Measurements from ENCODE around the gene TMEM165. TPM values are rescaled to one million over a fixed set of nuclear protein-coding genes. Genes with fewer than 3 reads are reported as not detected.

TMEM165 gene
- total and polyA plus RNA-seq, 9 of the 15 experiments (the other 6 are each of a cell fraction or from before 2014, with no cell fraction given), result 21.3 to 145 (median 96.8) TPM

GRCh38 chr4:55416176-55416575 lies 20.4 kb downstream of the TMEM165 start:
- Histone ChIP-seq H4K20me1 (replicated peaks; ENCODE audit: control insufficient read depth, insufficient read depth, low read length) (no peaks in the 10 kb centered on the region), H3K9ac (ENCODE audit: insufficient read depth in 1 of 2, low read depth in 2 of 2, low read length in 2 of 2) (no peak overlapping the region), H3K27ac (ENCODE audit: extremely low read depth, low read depth, low read length) (no peak overlapping the region), H3K4me2 (ENCODE audit: insufficient read depth, low read length) (no peak overlapping the region), H3K27me3 (ENCODE audit: control insufficient read depth in 2 of 2, insufficient read depth in 2 of 2, low read length in 2 of 2) (no peaks in the 10 kb centered on the region), H3K79me2 (ENCODE audit: control insufficient read depth, insufficient read depth, low read length) (peaks cover 40% of the 10 kb centered on the region), H3K9me3 (replicated peaks; ENCODE audit: control insufficient read depth, insufficient read depth, low read depth, low read length) (no peaks in the 10 kb centered on the region), H3K9me1 (ENCODE audit: control insufficient read depth, insufficient read depth, low read length) (no peaks in the 10 kb centered on the region), H3K36me3 (ENCODE audit: control insufficient read depth, insufficient read depth, low read length) (peaks cover 89% of the 10 kb centered on the region), H3K4me3 (no peak overlapping the region), H2AFZ (ENCODE audit: low read depth, low read length) (no peak overlapping the region), H3K4me1 (replicated peaks in 1 of 2; ENCODE audit: control insufficient read depth in 2 of 2, insufficient read depth in 2 of 2, low read length in 2 of 2) (no peaks in the 10 kb centered on the region)
- no TSS peak for BruUV-seq (replicated peaks)
- intact Hi-C loops (cut with micrococcal nuclease), result no loop called here
- ChIA-PET CTCF (ENCODE audit: low intra/inter-chr PET ratio) (no interaction called here), POLR2A (interaction anchor here (0.6 to 0.8 kb wide), 3 partner anchors 18 to 289 kb away, joined by 3 read pairs; no protein-coding TSS in a partner anchor)
- ATAC-seq, result no peak
- DNase-seq (ENCODE audit: extremely low read depth in 1 of 4, low spot score in 3 of 4), result no peak
- FAIRE-seq, result no peak
- 73% methylated on average over 3 of the region's 3 CpGs for WGBS (ENCODE audit: insufficient coverage, low coverage, missing lambda C conversion rate)
- in situ Hi-C loops (cut with MboI), result no loop called here
- TF ChIP-seq RFX7 (CRISPR knock-in tag; IDR thresholded peaks at IDR 0.05) (no peak), SRF (CRISPR knock-in tag; IDR thresholded peaks at IDR 0.05) (no peak), TRIM24 (IDR thresholded peaks at IDR 0.05) (no peak), THAP7 (CRISPR knock-in tag; IDR thresholded peaks at IDR 0.05) (no peak), CREB3L1 (IDR thresholded peaks at IDR 0.05; ENCODE audit: borderline replicate concordance, low read depth) (no peak), ZBED1 (IDR thresholded peaks at IDR 0.05) (no peak), NFATC3 (IDR thresholded peaks at IDR 0.05) (no peak), AFF1 (IDR thresholded peaks at IDR 0.05; ENCODE audit: low read depth in 1 of 2, partially characterized antibody in 2 of 2) (no peak), XRCC3 (IDR thresholded peaks at IDR 0.05) (no peak), BRF2 (IDR thresholded peaks at IDR 0.05; ENCODE audit: borderline replicate concordance, insufficient read depth, insufficient read length) (no peak), PHTF2 (CRISPR knock-in tag; IDR thresholded peaks at IDR 0.05) (no peak), ZNF655 (CRISPR knock-in tag; IDR thresholded peaks at IDR 0.05) (no peak), TBP (optimal IDR thresholded peaks at IDR 0.05; ENCODE audit: low read depth, low read length) (no peak)
